Esophagus mucosa (tissue), 1 donor: ENCODE measurements around the gene TRIO. TPM values are rescaled to one million over a fixed set of nuclear protein-coding genes. Genes with fewer than 3 reads are reported as not detected.
"Not testable (repeated sequence)": the region's sequence is repeated elsewhere in the genome, so short reads cannot be mapped to it uniquely, and the experiment has no call there.

Source experiments
- ATAC-seq: fragments of 200-7000 bp; cut with Tn5 transposase; one replicate; pipeline ENCODE4 v1.9.1; 2020
- total RNA-seq: library from RNA; stranded (reverse); gene quantifications from one replicate; pipeline ENCODE4 v1.2.4, GENCODE V29; 2023
- donor health status: DM: yes; HTN: yes; CAD: no.

The TRIO gene
- total RNA-seq = 42.0 TPM

GRCh38 chr5:14142827-14143545 is at the start of gene TRIO:
Gene TRIO (plus strand): TSS chr5:14143342. CDS start chr5:14143726, 384 bp downstream.
- ATAC-seq = peak; percentile 82

- ATAC-seq = not testable (repeated sequence)
Measured at GRCh38 chr5:14097380-14097779, 45.8 kb upstream of the TRIO start.

DNA sequence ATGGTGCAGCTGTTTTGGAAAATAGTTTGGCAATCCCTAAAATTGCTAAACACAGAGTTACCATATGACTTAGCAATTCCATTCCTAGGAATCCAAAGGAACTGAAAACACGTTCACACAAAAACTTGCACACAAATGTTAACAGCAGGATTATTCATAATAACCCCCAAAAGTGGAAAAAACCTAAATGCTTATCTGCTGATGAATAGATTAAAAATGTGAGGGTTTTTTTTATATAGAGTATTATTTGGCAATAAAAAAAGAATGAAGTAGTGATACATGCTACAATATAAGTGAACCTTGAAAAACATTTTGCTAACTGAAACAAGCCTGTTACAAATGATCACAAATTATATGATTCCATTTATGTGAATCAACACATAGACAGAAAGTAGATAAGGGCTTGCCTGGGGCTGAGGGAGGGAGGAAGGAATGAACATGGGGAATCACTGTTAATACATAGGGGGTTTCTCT is 45.1 kb upstream of the TRIO start:
- ATAC-seq = no peak

GRCh38 chr5:14100281-14100680 is 42.9 kb upstream of the TRIO start:
- no peak for ATAC-seq

DNA sequence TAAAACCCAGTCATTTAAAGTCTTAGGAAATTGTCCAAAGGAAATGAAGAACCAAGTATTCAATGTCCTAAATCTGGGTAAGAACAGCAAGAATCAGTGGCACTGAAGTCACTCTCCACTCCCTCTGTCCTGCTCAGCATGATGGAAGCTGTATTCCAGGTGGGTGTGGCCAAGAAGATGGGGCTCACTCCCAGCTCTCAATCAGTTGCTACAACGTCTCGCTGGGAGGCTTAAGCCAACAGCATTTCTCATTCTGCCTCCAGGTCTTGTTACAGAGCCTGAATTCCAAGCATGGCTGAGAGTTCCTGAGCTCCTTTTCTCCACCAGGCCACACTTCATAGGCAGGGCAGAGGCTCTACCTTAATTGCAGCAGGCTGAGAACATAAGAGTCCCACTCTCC is 41.2 kb upstream of the TRIO start:
- no peak for ATAC-seq

DNA sequence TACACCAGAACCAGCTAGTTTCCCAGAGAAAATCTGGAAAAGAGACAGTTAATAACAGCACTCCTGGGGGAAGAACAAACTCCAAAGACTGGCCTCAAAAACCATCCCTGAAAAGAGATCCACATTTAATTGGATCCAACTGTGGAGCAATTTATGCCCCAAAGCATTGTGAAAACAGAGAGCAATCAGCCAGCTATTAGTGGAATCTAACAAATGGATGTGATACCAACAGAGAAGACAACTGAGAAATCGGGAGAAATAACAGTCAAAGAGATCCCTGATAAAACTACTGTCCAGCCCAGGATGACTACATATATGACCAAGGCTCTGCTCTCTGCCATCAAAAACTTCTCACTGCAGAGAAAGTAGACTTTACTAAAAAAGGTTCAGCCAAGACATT is 40.5 kb upstream of the TRIO start:
- no peak for ATAC-seq

DNA sequence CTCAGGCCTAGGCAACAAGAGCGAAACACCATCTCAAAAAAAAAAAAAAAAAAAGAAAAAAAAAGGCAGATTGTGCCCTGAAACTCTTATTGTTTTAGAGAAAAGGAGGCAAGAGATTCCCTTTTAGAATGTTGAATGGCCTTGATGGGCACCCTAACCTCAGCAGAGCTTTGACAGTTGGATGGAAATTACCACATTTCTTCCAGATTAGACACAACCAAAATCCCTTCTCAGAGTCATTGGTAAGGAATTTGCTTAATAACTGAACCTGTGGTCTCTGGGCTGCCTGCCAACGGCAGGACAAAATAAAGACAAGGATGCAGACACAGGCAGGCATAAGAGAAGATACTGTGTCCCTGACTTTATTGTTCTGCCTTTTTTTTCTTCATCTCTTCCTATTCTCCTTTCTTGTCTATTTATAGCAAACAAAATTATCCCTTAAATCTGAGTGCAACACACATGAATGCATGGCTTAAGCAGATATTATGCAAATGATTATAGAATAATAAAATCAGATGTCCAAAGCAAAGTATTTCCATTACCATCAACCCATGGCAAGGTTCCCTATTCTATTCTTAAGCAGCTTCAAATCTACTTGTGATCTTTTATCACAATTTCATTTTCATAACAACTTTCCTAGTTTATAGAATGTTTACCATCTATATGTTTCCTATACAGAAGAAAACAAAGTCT is 37.3 kb upstream of the TRIO start:
- no peak for ATAC-seq

DNA sequence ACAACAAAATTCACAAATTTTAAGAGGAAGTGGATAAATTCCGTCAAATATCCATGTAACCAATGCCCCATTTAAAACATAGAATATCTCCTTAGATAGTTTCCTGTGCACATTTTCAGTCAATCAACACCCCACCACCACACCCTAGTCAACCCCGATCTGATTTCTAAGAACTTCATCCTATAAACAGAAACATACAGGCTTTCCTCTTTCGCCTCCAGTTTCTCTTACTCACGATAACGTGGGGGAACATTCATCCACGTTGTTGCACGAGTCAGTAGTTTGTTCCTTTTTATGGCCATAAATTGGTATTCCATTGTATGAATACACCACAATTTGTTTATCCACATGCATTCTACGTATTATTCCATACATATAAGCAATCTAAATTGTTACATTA is 35.6 kb upstream of the TRIO start:
- no peak for ATAC-seq

- ATAC-seq = peak; percentile 86
Measured at GRCh38 chr5:14108170-14108996, 34.8 kb upstream of the TRIO start.

DNA sequence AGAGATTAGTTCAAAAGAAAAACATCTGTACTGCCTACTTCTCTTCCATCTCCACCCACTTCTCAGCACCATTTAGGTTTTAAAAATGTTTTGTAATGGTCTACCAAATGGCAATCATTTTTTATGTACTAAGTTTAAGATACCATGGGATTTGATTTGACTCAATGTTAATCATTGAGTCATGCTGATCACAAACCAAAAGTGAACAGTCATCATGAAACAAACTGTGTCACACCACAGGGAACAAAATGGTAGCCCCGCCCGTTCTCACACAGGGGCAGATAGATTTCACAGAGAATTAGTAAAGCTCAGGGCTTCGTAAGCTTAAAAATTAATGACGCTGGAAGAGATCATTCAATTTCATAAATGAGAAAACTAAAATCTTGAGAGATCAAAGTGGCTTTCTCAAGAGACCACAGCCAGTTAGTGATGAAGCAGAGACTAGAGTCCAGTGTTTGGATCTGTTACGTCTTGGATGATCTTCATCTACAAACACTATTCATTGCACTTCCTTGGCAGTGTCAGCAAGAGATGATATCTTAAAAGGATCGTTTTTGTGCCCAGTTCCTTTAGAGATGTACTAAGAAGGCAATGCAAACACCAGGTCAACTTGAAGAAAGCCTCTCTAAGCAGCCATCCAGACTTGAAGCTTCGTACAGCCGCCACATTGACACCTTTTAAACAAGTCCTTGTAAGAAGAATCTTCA is 33.9 kb upstream of the TRIO start:
- ATAC-seq = peak; percentile 73

- no peak for ATAC-seq
Measured at GRCh38 chr5:14109771-14110170, 33.4 kb upstream of the TRIO start.

DNA sequence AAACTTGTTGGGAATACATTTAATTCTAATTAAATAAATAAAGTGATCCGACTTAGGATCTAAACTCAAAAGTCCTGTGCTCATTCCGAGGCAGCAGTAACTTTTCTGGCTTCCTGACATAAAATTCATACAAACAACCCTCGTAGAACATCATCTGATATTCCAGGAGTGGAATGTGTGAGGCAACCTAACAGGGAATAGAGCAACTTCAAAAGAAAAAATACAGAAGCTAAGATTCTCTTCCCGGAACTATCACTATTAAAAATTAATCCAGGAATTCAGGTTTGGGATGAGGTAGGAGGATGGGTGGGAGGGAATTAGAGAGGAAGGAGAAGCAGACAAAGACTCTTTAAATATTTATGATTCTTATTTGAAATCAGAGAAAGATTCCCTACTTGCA is 32.9 kb upstream of the TRIO start:
- no peak for ATAC-seq

DNA sequence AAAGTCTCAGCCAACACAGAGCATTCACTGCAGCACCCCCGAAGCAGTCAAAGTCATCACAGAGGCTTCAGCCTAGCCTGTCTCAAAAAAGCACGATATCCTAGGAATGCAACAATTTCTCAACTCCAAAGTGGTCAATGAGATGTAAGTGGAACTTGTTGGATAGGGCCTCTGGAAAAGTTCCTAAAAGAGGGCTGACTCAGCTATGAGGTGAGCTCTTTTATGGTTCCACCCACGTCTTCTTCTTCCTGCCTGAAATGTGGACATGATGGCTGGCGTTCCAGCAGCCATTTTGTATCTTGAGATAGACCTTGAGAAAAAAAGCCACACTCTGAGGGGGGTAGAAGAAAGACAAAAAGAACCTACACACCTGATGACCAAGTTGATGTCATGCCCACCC is 32.5 kb upstream of the TRIO start:
- no peak for ATAC-seq

- peak; percentile 64 for ATAC-seq
Measured at GRCh38 chr5:14112998-14113652, 30.0 kb upstream of the TRIO start.

GRCh38 chr5:14114615-14115251 is 28.4 kb upstream of the TRIO start:
- no peak for ATAC-seq

- ATAC-seq = no peak
Measured at GRCh38 chr5:14115323-14115895, 27.7 kb upstream of the TRIO start.

- no peak for ATAC-seq
Measured at GRCh38 chr5:14118551-14119320, 24.4 kb upstream of the TRIO start.

DNA sequence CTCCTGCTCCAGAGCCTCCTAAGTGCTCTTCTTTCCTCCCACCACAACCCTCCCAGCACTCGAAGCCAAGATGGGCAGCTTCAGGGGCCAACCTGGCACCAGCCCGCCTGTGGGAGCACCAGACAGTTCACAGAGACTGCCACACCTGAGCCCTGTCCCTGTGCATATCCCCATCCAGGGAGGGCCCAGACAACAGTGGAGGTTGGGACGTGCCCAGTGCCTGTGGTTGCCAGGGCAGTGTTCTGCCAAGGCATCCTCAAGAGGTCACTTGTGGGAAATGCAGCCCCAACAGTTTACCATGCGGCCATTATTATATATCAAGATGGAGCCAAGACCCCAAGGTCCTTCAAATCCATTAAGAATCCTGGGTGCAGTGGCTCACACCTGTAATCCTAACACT is 23.0 kb upstream of the TRIO start:
- no peak for ATAC-seq

DNA sequence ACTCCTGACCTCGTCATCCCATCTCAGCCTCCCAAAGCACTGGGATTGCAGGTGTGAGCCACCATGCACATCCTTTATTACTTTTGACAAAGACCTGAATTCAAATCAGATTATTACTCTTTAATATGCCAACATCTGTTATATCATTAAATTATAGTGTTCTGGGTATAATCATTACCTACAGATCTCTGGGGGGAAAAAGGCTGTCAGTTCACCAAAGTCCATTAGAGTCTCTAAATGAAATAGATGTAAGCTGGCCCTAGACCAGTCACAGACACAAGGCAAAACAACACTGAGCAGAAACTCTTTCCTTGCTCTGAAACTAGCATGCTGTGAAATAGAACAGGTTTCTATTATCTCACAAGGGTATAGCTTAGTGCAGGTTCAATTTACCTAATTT is 21.6 kb upstream of the TRIO start:
- no peak for ATAC-seq

DNA sequence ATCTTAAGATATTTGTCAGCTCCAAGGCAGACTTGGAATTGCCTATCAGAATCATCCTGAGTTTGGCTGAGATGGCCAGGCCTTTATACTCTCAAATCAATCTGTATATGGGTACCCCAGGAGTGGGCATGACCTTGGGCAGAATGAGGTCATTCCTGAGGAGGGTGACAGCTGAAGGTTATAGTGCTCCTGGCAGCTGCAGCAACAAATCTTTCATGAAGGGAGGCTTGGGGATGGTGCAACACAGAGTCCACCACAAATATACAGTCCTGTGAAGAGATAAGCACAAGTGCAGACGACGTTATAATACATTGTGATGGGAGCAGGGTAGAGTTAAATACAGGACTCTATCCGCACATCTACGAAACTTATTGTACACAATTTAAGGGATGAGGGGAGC is 21.1 kb upstream of the TRIO start:
- ATAC-seq = no peak
